ENCODE measurements around the gene ANKRD13A.

DNA sequence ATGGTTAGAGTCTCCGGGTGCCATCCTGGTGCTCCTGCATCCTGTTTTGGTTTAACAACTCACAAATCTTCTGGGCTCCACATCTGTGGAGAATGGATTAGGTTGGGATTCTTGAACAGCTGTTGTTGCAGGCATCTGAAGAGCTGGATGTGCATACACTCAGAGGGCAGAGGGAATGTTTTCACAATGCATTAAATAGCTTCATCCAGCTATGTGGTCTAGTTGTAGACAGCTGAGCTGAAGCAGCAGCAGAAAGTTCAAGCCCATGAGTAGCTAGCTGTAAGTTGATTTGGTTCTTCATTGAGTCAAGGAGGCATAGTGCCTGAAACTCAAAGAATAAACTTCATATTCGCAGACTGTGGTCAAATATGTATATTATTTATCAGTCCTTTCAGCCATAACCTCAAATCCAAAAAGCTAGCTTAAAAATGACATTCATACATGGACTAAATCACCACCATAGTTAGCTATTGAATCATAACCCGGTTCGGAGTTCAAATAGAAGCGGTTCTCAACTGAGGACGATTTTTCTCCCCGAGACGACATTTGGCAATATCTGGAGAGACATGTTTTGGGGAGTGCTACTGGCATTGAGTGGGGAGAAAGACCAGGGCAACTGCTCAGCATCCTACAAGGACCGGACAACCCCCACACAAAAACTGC is 858 bp upstream of the ANKRD13A start:
- no peak for TF ChIP-seq CTCF (IDR thresholded peaks at IDR 0.05)
- no peak for TF ChIP-seq POLR2AphosphoS5 (IDR thresholded peaks at IDR 0.05)
- no peak for TF ChIP-seq POLR2A (IDR thresholded peaks at IDR 0.05; ENCODE audit: low read depth)
- TF ChIP-seq EP300 (IDR thresholded peaks at IDR 0.05): no peak
